CD14-positive monocyte (primary cell): Measurements from ENCODE around the gene SEL1L3. TPM values are rescaled to one million over a fixed set of nuclear protein-coding genes. Genes with fewer than 3 reads are reported as not detected.

ENCODE experiments used
- DNase-seq, 3 donors: peaks; one replicate each; pipeline ENCODE4 v3.0.0-alpha.2; 2011 to 2022
- H2AFZ ChIP-seq: 2 replicates; pipeline ENCODE4 v1.6.0; 2012; ENCODE audit warnings: mild to moderate bottlenecking, low read depth, low read length, inconsistent platforms; ENCODE audit not compliant: insufficient read depth, poor library complexity, severe bottlenecking
- H3K27ac ChIP-seq, 2 donors: 1 replicate in 1 of 2; 2 replicates in 1 of 2; pipeline ENCODE4 v1.5.1; 2012 to 2013; ENCODE audit warnings: low read length in 2 of 2, control low read depth in 1 of 2, inconsistent platforms in 1 of 2, low read depth in 1 of 2, mild to moderate bottlenecking in 1 of 2
- H3K27me3 ChIP-seq, 2 donors: one replicate each; pipeline versions ENCODE4 v1.6.0 to v1.6.1; 2011 to 2013; ENCODE audit warnings: low read length in 2 of 2; ENCODE audit not compliant: control insufficient read depth in 2 of 2, insufficient read depth in 2 of 2
- H3K36me3 ChIP-seq, 2 donors: replicated peaks in 1 of 2; 1 replicate in 1 of 2; 2 replicates in 1 of 2; pipeline versions ENCODE4 v1.5.1 to v1.6.1; 2012 to 2013; ENCODE audit warnings: low read length in 2 of 2, control low read depth in 1 of 2, inconsistent platforms in 1 of 2, mild to moderate bottlenecking in 1 of 2; ENCODE audit not compliant: insufficient read depth in 2 of 2, control insufficient read depth in 1 of 2
- H3K4me1 ChIP-seq, 2 donors: 1 replicate in 1 of 2; 2 replicates in 1 of 2; pipeline versions ENCODE4 v1.5.1 to v1.6.1; 2012 to 2013; ENCODE audit warnings: low read length in 2 of 2, control low read depth in 1 of 2, inconsistent platforms in 1 of 2, mild to moderate bottlenecking in 1 of 2, moderate library complexity in 1 of 2; ENCODE audit not compliant: insufficient read depth in 2 of 2, control insufficient read depth in 1 of 2
- H3K4me2 ChIP-seq: replicated peaks from 2 replicates; pipeline ENCODE3; 2012; ENCODE audit warnings: low read length, moderate library complexity, mild to moderate bottlenecking; ENCODE audit not compliant: poor library complexity, severe bottlenecking; ENCODE audit errors: extremely low read depth
- H3K4me3 ChIP-seq, 3 experiments: fragments of 200-600 bp in 1 of 3; sonication (generic) in 1 of 3; replicated peaks in 1 of 3; 1 replicate in 2 of 3; 2 replicates in 1 of 3; pipeline ENCODE4 v1.5.1; 2011 to 2013; ENCODE audit warnings: low read length in 3 of 3, mild to moderate bottlenecking in 3 of 3, control low read depth in 2 of 3, low read depth in 2 of 3, inconsistent platforms in 1 of 3, moderate library complexity in 1 of 3
- H3K79me2 ChIP-seq: 2 replicates; pipeline ENCODE4 v1.6.0; 2012; ENCODE audit warnings: mild to moderate bottlenecking, control low read depth, inconsistent platforms, low read length, moderate library complexity; ENCODE audit not compliant: insufficient read depth
- H3K9ac ChIP-seq: 2 replicates; pipeline ENCODE4 v1.6.0; 2017; ENCODE audit warnings: low read length, mild to moderate bottlenecking; ENCODE audit not compliant: insufficient read depth, poor library complexity, severe bottlenecking
- H3K9me3 ChIP-seq, 2 donors: replicated peaks in 1 of 2; 1 replicate in 1 of 2; 2 replicates in 1 of 2; pipeline versions ENCODE4 v1.5.1 to v1.6.1; 2012 to 2013; ENCODE audit warnings: low read length in 2 of 2, control low read depth in 1 of 2; ENCODE audit not compliant: control insufficient read depth in 1 of 2, insufficient read depth in 1 of 2
- H4K20me1 ChIP-seq: 2 replicates; pipeline ENCODE4 v1.6.0; 2012; ENCODE audit warnings: mild to moderate bottlenecking, low read length, control low read depth, moderate library complexity; ENCODE audit not compliant: insufficient read depth
- H3K27ac Mint-ChIP-seq, 7 donors: one replicate each; pipeline ENCODE4 v1.8.0; 2020; ENCODE audit warnings: mild to moderate bottlenecking in 7 of 7, mixed read lengths in 7 of 7, moderate library complexity in 6 of 7, inconsistent platforms in 2 of 7
- H3K27me3 Mint-ChIP-seq, 3 donors: one replicate each; pipeline ENCODE4 v1.8.0; 2021 to 2022; ENCODE audit warnings: low read depth in 3 of 3, mild to moderate bottlenecking in 3 of 3, mixed read lengths in 3 of 3, moderate library complexity in 3 of 3, inconsistent platforms in 1 of 3
- H3K36me3 Mint-ChIP-seq, 2 donors: one replicate each; pipeline ENCODE4 v1.8.0; 2020; ENCODE audit warnings: mixed read lengths in 2 of 2, inconsistent platforms in 1 of 2, mild to moderate bottlenecking in 1 of 2
- H3K4me1 Mint-ChIP-seq: one replicate; pipeline ENCODE4 v1.8.0; 2020; ENCODE audit warnings: mild to moderate bottlenecking, mixed read lengths
- H3K4me3 Mint-ChIP-seq, 2 donors: one replicate each; pipeline ENCODE4 v1.8.0; 2020; ENCODE audit warnings: mild to moderate bottlenecking in 2 of 2, mixed read lengths in 2 of 2, moderate library complexity in 1 of 2
- H3K9me3 Mint-ChIP-seq, 7 donors: one replicate each; pipeline ENCODE4 v1.8.0; 2020 to 2022; ENCODE audit warnings: mixed read lengths in 7 of 7, mild to moderate bottlenecking in 6 of 7, moderate library complexity in 6 of 7, inconsistent platforms in 2 of 7
- CTCF ChIP-seq: fragments of 200-600 bp; IDR thresholded peaks from one replicate; pipeline ENCODE4 v1.8.0; 2022; ENCODE audit warnings: antibody characterized with exemption, mild to moderate bottlenecking
- WGBS: methylation state at CpG from one replicate; pipeline ENCODE4 v1.1.5; 2013; ENCODE audit warnings: missing lambda C conversion rate; ENCODE audit not compliant: insufficient coverage; 5-methylcytosine and 5-hydroxymethylcytosine counted together
- intact Hi-C, 2 donors: fragments of 100-400 bp; cut with micrococcal nuclease; formaldehyde crosslinking; loops; one replicate each; pipeline versions ENCODE4 v1.15.0 to v1.15.1; 2023
- polyA plus RNA-seq, 3 donors: library from polyadenylated mRNA; depleted of rRNA in 1 of 3; unstranded in 2 of 3; stranded (reverse) in 1 of 3; fragments of 300-500 nt in 2 of 3; fragments of >200 nt in 1 of 3; fragmentation: Illumina TruSeq in 2 of 3; gene quantifications; 1 replicate in 2 of 3; 2 replicates in 1 of 3; pipeline ENCODE4 v1.2.3, GENCODE V29; 2012 to 2021

The SEL1L3 gene
- polyA plus RNA-seq, 3 donors, result 0.61 to 2.2 (median 1.7) TPM

DNA sequence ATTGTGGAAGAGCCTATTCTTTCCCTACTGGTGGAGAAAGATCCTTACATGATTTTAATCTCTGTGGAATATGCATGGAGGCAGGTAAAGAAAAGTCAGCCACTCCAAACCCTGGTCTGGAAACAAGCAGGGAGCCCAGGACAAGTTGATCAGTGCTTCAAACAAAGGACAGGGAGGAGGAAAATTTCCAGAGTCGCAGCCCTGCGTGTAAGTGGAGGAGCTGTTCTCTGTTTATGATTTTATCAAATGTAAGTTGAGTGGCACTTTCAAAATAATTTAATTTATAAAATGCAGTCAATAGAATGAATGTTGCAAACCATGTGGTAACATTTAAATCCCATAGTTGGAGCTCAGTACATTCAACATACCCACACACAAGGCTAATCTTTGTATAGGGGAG is 150.2 kb downstream of the SEL1L3 start:
- Histone ChIP-seq H2AFZ (no peak overlapping the region), H3K9ac (no peak overlapping the region), H3K4me2 (no peak overlapping the region), H3K9me3 (no peaks in the 10 kb centered on the region), H3K4me3 (no peak overlapping the region), H3K27me3 (no peaks in the 10 kb centered on the region), H4K20me1 (no peaks in the 10 kb centered on the region), H3K4me1 (no peaks in the 10 kb centered on the region), H3K27ac (no peak overlapping the region), H3K36me3 (no peaks in the 10 kb centered on the region), H3K79me2 (no peaks in the 10 kb centered on the region)
- Mint-ChIP-seq H3K4me3 (no peak overlapping the region), H3K4me1 (no peaks in the 10 kb centered on the region), H3K9me3 (peaks cover 0 to 7% (median 1%) of the 10 kb centered on the region in 7 donors), H3K27ac (no peak overlapping the region), H3K27me3 (peaks cover 0 to 6% (median 3%) of the 10 kb centered on the region in 3 donors), H3K36me3 (no peaks in the 10 kb centered on the region)
- intact Hi-C loops, result no loop called here
- TF ChIP-seq CTCF, result no peak
- WGBS, result 100% methylated on average over 1 of the region's 2 CpGs
- DNase-seq, result no peak

DNA sequence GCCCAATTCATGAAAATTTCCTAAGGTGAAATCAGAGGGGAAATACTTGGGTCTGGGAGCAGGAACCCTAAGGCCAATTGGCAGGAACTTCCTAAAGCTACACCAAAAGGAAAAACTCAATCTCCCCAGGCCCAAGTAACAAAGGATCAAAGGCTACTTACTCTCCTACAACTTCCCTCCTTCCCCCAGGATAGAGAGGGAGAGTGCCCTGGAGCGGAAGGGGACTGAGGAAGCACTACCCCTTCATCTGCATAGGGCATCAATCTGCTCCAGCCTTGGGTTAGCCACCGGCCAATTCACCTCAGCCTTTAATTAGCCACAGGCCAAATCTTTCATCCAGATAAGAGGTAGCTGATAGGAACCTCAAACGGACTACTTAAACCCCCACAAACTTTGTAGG is 152.2 kb downstream of the SEL1L3 start:
- no peak overlapping the region for H3K4me3 Mint-ChIP-seq
- no peak for TF ChIP-seq CTCF
- Histone ChIP-seq H3K9me3 (no peaks in the 10 kb centered on the region), H3K36me3 (no peaks in the 10 kb centered on the region), H3K4me3 (no peak overlapping the region), H3K79me2 (no peaks in the 10 kb centered on the region), H3K4me1 (no peaks in the 10 kb centered on the region), H3K4me2 (no peak overlapping the region), H2AFZ (no peak overlapping the region), H3K9ac (no peak overlapping the region), H3K27me3 (no peaks in the 10 kb centered on the region), H4K20me1 (no peaks in the 10 kb centered on the region), H3K27ac (no peak overlapping the region)
- no peak overlapping the region for H3K27ac Mint-ChIP-seq
- peaks cover 0 to 8% (median 1%) of the 10 kb centered on the region in 7 donors for H3K9me3 Mint-ChIP-seq
- WGBS, result 60% methylated on average over 1 of the region's 3 CpGs
- intact Hi-C loops, result no loop called here
- peaks cover 0 to 6% (median 5%) of the 10 kb centered on the region in 3 donors for H3K27me3 Mint-ChIP-seq
- no peaks in the 10 kb centered on the region for H3K36me3 Mint-ChIP-seq
- DNase-seq, result no peak
- H3K4me1 Mint-ChIP-seq, result no peaks in the 10 kb centered on the region
